Activated CD8-positive, alpha-beta T cell treated with anti-CD3 and anti-CD28 coated beads for 36 hours (primary cell): ENCODE data around the gene BAAT. TPM values are rescaled to one million over a fixed set of nuclear protein-coding genes. Genes with fewer than 3 reads are reported as not detected.

Experiments used
- ATAC-seq: fragments of 200-7000 bp; cut with Tn5 transposase; one replicate; pipeline ENCODE4 v1.10.0; 2021; ENCODE audit warnings: mild to moderate bottlenecking, moderate library complexity
- CTCF ChIA-PET: fragments of 350-600 bp; sonication (Branson Sonifier 250); formaldehyde crosslinking; loops from one replicate; lab custom pipeline; 2021; ENCODE audit warnings: antibody characterized with exemption; lab: Charles Lee
- POLR2A ChIA-PET: fragments of 350-600 bp; sonication (Branson Sonifier 250); formaldehyde crosslinking; loops from one replicate; lab custom pipeline; 2021; ENCODE audit warnings: antibody characterized with exemption; lab: Charles Lee
- DNase-seq: peaks from one replicate; pipeline ENCODE4 v3.0.0-alpha.2; 2020
- H3K27ac Mint-ChIP-seq: one replicate; pipeline ENCODE4 v1.8.0; 2021; ENCODE audit warnings: mild to moderate bottlenecking, mixed read lengths
- H3K27me3 Mint-ChIP-seq: one replicate; pipeline ENCODE4 v1.8.0; 2021; ENCODE audit warnings: mixed read lengths
- H3K36me3 Mint-ChIP-seq: one replicate; pipeline ENCODE4 v1.8.0; 2021; ENCODE audit warnings: low read depth, mixed read lengths
- H3K4me1 Mint-ChIP-seq: one replicate; pipeline ENCODE4 v1.8.0; 2021; ENCODE audit warnings: low read depth, mixed read lengths
- H3K4me3 Mint-ChIP-seq: one replicate; pipeline ENCODE4 v1.8.0; 2021; ENCODE audit warnings: mild to moderate bottlenecking, moderate library complexity, mixed read lengths
- H3K9me3 Mint-ChIP-seq: one replicate; pipeline ENCODE4 v1.8.0; 2021; ENCODE audit warnings: mixed read lengths
- intact Hi-C: fragments of 100-400 bp; cut with micrococcal nuclease; formaldehyde crosslinking; loops from one replicate; pipeline ENCODE4 v1.10.0; 2022
- total RNA-seq, 2 experiments: library from RNA; stranded (reverse); gene quantifications; one replicate each; pipeline ENCODE4 v1.2.3, GENCODE V29; 2021
- TF ChIP-seq, protein P1 (sequence below): fragments of 200-600 bp; IDR thresholded peaks from one replicate; pipeline ENCODE4 v1.8.0; 2022; ENCODE audit warnings: antibody characterized with exemption, mild to moderate bottlenecking

The BAAT gene
- total RNA-seq, 2 experiments from 2014 or later: not detected

DNA sequence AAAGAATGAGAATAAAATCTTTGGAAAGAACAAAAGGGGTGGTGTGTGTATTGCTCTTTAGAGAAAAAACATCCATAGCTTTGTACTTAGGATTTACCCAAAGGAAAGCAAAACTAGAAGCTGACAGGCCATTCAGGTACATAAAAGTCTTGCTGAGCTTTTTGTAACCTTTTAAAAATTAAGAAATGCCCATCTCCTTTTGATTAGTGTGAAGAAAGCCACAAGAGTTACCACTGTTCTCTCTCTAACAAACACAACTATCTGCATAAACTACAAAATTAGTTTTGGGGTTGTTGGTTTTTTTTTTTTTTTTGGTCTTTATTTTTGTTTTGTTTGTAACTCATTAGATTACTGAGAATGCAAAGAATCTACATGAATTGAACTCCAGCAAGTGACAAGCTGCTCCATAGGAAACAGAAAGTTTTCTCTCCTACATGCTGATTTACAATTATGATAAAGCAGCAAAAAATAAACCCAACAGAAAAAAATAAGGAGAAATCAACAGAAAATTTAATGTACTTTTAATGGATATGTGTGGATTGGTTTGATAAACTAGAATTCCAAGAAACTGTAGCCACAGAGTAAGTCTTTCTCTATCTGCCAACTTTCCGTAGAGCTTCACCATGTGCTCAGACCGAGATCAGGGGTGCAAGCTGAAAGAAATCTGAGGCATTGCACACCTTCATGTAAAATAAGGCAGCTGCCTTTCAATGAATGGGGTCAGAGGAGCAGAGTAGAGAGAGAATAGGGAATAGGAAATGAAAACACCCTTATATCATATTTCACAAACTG lies 12.3 kb downstream of the BAAT start:
- ChIA-PET CTCF (interaction anchor here (1.2 to 1.5 kb wide), 2 partner anchors 10 to 16 kb away, joined by 3 to 9 read pairs; no protein-coding TSS in a partner anchor), POLR2A (no interaction called here)
- Mint-ChIP-seq H3K27ac (no peak overlapping the region), H3K9me3 (no peaks in the 10 kb centered on the region), H3K4me3 (no peak overlapping the region), H3K4me1 (no peaks in the 10 kb centered on the region), H3K36me3 (no peaks in the 10 kb centered on the region), H3K27me3 (peaks cover 17% of the 10 kb centered on the region)
- TF ChIP-seq, protein P1, sequence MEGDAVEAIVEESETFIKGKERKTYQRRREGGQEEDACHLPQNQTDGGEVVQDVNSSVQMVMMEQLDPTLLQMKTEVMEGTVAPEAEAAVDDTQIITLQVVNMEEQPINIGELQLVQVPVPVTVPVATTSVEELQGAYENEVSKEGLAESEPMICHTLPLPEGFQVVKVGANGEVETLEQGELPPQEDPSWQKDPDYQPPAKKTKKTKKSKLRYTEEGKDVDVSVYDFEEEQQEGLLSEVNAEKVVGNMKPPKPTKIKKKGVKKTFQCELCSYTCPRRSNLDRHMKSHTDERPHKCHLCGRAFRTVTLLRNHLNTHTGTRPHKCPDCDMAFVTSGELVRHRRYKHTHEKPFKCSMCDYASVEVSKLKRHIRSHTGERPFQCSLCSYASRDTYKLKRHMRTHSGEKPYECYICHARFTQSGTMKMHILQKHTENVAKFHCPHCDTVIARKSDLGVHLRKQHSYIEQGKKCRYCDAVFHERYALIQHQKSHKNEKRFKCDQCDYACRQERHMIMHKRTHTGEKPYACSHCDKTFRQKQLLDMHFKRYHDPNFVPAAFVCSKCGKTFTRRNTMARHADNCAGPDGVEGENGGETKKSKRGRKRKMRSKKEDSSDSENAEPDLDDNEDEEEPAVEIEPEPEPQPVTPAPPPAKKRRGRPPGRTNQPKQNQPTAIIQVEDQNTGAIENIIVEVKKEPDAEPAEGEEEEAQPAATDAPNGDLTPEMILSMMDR: no peak
- no peak for DNase-seq
- intact Hi-C loops: no loop called here
- no peak for ATAC-seq

DNA sequence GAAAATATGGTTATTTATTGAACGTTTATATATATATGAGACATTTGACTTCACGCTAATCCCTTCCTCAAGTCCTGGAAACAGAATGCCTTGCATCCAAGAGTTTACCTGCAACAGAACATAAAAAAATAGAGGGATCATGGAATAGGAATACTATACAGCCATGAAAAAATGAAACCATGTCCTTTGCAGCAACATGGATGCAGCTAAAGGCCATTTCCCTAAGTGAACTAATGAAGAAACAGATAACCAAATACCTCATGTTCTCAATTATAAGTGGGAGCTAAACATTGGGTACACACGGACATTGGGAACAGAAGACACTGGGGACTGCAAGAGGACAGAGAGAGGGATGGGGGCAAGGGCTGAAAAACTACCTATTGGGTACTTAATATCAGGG lies 13.0 kb downstream of the BAAT start:
- intact Hi-C loops: no loop called here
- ChIA-PET POLR2A (no interaction called here), CTCF (no interaction called here)
- Mint-ChIP-seq H3K4me1 (no peaks in the 10 kb centered on the region), H3K4me3 (no peak overlapping the region), H3K27ac (no peak overlapping the region), H3K27me3 (peaks cover 19% of the 10 kb centered on the region), H3K36me3 (no peaks in the 10 kb centered on the region), H3K9me3 (no peaks in the 10 kb centered on the region)
- TF ChIP-seq, protein P1: no peak
- DNase-seq (no peak), ATAC-seq (no peak)

DNA sequence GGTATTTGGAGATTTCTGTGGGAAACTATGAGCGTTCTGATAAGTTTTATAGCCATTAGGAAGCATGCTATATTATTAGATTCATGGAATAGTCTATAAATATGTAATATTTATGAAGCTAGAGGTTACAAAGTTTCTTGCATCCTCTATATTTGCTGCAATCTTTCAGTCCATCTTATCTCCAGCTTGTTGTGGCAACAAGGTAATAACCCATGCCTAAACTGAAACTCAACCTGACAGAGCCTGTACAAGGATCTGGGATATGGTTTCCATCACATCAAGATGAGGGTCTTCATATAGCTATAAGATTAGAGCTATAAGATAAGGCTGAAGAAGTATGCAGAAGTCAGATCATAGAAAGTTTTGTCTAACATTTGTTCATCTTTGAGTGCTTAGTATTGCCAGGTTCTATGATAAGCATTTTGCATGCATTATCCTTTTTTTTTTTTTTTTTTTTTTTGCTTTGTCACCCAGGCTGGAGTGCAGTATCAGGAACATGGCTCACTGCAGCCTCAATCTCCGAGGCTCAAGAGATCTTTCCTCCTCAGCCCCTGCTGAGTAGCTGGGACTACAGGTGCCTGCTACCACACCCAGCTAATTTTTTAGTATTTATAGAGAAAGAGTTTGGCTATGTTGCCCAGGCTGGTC lies 14.8 kb downstream of the BAAT start:
- Mint-ChIP-seq H3K27ac (no peak overlapping the region), H3K4me1 (no peaks in the 10 kb centered on the region), H3K27me3 (peaks cover 9% of the 10 kb centered on the region), H3K9me3 (no peaks in the 10 kb centered on the region), H3K4me3 (no peak overlapping the region), H3K36me3 (no peaks in the 10 kb centered on the region)
- TF ChIP-seq, protein P1: no peak
- intact Hi-C loops: no loop called here
- CTCF ChIA-PET: interaction anchor here (0.6 to 2.6 kb wide), 3 partner anchors 10 to 28 kb away, joined by 3 to 14 read pairs (median 3); no protein-coding TSS in a partner anchor
- DNase-seq: no peak
- no peak for ATAC-seq
- POLR2A ChIA-PET: no interaction called here

DNA sequence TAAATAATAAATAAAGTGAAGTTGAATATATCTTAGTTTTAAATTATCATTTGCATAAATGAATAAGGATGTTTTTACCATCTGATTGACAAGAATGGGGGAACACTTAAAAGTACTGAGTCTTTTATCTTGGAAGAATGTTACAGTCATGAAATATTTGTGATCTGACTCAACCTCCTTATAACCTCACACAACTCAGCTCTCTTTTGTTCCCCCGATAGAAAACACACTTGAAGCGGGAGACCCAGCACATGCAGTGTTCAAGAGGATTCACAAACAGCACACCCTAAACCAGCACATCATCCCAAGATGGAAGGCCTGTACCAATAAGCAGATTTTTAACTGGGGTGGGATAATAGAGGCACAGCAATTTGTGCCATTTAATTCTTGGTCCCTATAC lies 15.5 kb downstream of the BAAT start:
- ATAC-seq (no peak), DNase-seq (no peak)
- intact Hi-C loops: no loop called here
- POLR2A ChIA-PET: no interaction called here
- Mint-ChIP-seq H3K9me3 (no peaks in the 10 kb centered on the region), H3K4me3 (no peak overlapping the region), H3K4me1 (no peaks in the 10 kb centered on the region), H3K27me3 (peaks cover 7% of the 10 kb centered on the region), H3K27ac (no peak overlapping the region), H3K36me3 (no peaks in the 10 kb centered on the region)
- CTCF ChIA-PET: interaction anchor here (1.1 to 2.6 kb wide), 2 partner anchors 11 to 19 kb away, joined by 3 to 14 read pairs; no protein-coding TSS in a partner anchor
- TF ChIP-seq, protein P1: no peak

DNA sequence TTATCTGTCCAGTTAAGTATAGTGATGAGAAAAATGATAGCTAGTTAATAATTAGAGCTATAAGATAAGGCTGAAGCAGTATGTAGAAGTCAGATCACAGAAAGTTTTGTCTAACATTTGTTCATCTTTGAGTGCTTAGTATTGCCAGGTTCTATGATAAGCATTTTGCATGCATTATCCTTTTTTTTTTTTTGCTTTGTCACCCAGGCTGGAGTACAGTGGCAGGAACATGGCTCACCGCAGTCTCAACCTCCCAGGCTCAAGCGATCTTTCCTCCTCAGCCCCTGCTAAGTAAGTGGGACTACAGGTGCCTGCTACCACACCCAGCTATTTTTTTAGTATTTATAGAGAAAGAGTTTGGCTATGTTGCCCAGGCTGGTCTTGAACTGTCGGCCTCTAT lies 17.5 kb downstream of the BAAT start:
- ATAC-seq: no peak
- POLR2A ChIA-PET: interaction anchor here (0.6 kb wide), 1 partner anchor 37 kb away, joined by 3 read pairs; no protein-coding TSS in a partner anchor
- Mint-ChIP-seq H3K9me3 (no peaks in the 10 kb centered on the region), H3K27ac (no peak overlapping the region), H3K36me3 (no peaks in the 10 kb centered on the region), H3K27me3 (peaks cover 4% of the 10 kb centered on the region), H3K4me1 (no peaks in the 10 kb centered on the region), H3K4me3 (no peak overlapping the region)
- no peak for DNase-seq
- intact Hi-C loops: no loop called here
- TF ChIP-seq, protein P1: no peak
- CTCF ChIA-PET: no interaction called here
